Hematopoietic multipotent progenitor cell treated with erythropoietin and hydrocortisone succinate and interleukin-3 and kit ligand, for 6 days (in vitro differentiated cells): ENCODE data around the gene C1orf174.
A peak's percentile ranks its signal among the peaks of the same experiment; 100 is the strongest.
"Not testable (repeated sequence)": the region's sequence is repeated elsewhere in the genome, so short reads cannot be mapped to it uniquely, and the experiment has no call there.

Source experiments
- DNase-seq: peaks from one replicate; pipeline ENCODE4 v3.0.0-alpha.2; 2015

The C1orf174 gene

DNA sequence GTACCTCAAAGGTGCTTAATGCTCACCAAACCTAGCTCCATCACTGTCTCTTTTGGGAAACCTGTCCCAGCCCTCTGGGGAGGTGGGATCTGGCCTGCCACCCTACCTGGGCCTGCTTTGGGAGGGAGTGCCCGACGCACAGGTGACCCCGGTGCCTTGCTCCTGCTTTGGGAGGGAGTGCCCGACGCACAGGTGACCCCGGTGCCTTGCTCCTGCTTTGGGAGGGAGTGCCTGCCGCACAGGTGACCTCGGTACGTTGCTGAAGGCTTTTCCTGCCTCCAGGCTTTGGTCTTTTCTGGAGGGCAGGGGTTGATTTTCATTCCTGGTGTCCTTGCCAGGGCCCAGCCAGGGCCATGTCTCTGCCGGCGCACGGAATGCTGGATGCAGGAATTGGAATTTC, 25.2 kb upstream of the C1orf174 start:
- no peak for DNase-seq

DNA sequence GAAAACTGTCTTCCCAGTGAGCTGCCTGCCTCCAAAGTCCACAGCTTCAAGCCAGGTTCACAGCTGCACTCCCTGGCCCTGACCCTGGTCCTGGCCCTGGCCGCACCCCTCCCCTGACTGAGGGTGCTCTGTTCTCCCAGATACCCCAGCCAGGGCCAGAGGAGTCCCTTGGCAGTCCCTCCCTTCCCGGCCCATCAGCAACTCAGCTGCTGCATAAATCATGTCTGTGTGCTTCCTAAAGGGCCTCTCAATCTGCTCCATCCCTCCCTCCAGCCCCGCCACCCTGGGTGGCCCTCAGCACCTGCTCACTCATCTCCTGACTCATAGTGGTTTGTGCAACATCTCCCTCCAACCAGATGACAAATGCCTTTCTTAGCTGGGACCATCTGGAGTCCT, 24.8 kb upstream of the C1orf174 start:
- no peak for DNase-seq

DNA sequence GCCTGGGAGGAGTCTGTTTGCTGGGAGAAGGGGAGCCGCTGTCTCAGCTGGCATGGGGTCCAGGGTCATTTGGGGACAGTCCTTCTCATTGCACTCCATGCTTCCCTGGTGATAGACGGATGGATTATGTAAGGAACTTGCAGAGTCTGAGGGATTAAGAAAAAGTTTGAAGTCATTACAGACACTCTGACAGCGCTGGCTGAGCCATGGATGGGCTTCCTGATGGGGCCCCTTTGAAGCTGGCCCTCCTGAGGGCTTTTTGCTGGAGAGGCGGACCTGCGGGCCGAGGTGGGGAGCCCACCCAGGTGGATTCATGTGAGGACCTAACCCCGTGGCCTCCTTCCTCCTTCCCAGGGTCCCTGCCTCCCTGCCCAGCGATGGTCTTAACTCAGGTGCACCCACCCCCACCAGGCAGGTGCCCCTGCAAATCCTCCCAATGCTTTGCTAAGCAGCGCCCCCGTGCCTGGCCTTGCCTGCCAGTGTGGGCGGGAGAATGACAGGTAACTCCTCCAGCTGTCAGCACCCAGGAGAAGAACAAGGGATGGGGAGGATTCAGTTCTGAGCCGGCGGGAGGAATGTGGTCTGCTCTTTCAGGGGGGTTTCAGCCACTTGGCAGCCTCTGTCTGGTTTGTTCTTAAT, 24.2 kb upstream of the C1orf174 start:
- no peak for DNase-seq

DNA sequence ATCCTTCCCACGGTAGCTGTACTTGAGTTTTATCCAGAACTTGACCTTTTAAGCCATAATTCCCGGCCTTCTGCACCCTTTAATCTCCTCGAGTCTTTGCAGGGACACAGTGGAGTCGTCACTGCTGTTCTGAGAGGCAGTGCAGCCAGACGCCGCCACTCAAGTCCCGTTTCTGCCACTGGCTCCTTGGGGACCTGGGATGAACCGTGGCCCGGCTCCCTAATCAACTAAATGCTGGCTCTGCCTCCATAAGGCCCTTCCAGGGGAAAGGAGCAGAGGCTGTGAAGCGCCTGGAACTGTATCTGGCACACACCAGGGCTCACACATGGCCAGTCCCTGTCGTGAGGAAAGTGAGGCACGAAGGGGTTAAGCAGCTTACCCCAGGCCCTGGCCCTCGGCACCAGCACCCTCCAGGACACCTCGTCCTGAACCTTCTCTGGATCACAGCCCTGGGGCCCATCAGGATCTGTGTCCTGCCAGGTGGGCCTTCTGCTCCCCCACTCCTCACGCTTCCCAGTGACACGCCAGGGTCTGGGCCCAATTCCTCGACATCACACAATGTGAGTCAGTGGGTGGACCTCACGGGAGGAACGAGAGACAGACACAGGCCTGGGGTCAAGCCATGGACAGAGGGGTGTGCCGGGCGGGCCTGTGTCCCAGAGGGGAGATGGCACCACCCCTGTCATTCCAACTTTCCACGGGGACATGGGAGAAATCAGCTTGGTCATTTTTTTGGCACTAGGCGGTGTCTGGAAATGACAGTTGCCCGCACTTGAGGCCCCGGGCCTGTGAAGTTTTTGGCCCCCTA, 23.5 kb upstream of the C1orf174 start:
- no peak for DNase-seq

DNA sequence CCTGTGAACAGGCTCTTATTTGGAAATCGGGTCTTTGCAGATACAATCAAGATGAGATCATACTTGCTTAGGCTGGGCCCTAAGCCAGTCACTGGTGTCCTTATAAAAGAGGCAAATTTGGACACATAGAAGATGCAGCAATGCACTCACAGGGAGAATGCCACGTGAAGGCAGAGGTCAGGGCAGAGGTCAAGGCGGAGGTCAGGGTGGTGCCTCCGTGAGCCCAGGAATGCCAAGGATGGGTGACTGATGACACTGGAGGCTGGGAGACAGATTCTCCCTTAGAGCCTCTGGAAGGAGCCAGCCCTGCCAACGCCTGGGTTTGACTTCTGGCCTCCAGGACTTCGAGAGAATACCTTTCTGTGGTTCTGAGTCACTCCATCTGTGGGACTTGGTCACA, 22.8 kb upstream of the C1orf174 start:
- no peak for DNase-seq

DNA sequence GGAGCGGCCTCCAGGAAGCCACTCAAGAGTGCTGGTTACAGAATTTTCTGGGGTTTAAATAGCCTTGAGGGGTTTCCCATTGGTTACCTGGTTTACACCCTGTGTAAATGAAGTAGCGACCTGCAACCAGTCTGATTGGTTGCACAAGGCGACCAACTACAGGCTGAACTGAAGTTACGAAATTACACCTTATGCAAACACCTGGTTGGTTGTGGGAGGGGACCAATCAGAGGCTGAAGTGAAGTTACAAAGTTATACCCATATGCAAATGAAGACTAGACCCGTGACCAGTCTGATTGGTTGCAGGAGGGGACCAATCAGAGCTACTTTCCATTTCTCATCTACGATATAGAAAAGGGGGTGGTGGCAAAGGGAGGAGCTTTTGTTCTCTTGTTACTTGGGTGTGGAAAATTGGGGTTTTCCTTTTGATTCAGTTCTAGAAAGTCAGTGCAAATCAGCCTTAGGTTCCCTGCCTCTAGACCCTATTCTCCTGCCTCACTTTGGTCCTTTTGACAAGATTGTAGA, 22.2 kb upstream of the C1orf174 start:
- no peak for DNase-seq

DNA sequence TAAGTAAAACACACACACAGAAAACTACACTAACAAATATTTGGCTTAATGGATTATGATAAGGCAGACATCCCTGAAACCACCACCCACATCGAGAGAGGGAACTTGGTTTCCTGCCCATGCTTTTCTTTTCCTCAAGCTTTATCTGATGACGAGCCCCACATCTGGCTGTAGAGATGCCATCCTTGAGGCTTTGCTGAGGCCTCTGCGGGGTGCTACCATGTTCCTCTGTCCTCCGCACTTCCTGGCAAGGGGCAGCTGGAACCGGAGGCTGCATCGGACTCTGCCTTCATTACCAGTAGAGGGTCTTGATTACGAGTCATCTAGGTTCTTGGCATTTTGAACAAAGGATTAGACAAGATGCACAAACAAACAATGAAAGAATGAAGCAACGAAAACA, 21.7 kb upstream of the C1orf174 start:
- peak; percentile 16 for DNase-seq

DNA sequence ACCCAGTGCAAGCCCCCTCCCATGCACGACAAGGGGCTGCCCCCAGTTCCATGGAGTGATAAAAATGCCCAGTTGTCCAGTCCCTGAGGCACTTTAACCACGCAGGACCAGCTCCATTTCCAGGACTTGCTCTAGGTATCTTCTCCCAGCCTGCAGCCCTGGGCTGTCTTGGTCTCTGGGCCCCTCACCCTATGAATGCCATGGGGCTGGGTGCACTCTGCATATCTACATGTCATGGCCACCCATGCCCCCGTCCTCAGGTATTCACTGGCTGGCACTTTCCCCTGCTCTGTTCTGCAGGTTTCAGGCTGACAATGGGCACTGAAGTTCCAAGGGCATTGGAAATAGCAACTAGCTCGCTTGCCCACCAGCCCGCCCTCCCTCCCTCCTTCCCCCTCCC, 19.6 kb upstream of the C1orf174 start:
- no peak for DNase-seq

DNA sequence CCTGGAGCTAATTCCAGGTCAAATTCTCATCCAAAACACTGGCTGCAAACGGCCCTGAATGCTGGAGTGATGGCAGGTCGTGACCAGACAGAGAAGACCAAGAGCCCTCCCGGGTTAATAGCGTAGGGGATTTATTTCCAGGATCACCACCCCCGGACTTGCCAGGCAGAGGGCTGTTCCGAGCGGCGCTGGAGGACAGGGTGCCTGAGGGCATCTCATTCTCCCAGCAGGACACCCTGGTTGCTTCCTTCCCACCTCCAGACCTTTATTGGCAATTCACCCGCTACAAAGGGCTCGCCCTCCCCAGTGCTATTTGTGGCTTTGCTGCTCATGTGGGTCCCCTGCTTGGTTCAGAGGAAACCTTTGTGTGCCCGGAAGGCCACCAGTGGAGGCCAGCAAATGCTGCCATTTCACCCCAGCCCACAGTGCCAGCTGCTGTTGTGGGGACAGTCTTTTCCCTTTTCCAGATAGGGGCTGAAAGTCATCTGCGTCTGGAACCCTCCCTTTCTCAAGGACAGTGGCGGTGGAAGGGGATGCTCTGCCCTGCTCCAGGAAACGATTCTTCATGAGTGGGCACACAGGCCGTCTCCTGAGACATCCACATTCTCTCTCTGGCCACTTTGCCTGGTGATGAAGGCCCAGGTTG, 19.0 kb upstream of the C1orf174 start:
- no peak for DNase-seq

DNA sequence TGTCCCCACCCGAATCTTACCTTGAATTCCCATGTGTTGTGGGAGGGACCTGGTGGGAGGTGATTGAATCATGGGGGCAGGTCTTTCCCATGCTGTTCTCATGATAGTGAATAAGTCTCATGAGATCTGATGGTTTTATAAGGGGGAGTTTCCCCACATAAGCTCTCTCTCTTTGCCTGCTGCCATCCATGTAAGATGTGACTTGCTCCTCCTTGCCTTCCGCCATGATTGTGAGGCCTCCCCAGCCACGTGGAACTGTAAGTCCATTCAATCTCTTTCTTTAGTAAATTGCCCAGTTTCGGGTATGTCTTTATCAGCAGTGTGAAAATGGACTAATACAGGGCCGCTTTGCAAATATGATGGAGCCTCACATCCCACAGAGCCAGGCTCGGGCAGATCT, 18.3 kb upstream of the C1orf174 start:
- DNase-seq = not testable (repeated sequence)

DNA sequence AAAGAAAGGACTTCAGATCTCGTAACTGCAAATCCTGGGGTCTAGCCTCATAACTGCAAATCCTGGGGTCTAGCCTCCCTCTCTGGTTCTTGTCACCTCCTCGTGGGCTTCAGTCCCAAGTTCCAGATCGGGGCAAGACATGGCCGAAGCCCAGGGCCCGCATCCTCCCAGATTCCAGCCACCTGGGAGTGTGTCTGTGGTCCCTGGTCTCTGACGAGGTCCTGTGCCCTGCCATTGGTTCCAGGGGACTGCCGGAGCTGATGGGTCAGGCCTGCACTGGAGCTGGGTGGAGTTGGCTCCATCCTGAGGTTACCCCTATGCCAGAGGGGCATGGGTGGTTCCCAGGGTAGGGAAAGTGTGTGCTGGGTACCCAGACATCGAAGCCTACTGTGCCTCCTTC, 17.7 kb upstream of the C1orf174 start:
- no peak for DNase-seq

DNA sequence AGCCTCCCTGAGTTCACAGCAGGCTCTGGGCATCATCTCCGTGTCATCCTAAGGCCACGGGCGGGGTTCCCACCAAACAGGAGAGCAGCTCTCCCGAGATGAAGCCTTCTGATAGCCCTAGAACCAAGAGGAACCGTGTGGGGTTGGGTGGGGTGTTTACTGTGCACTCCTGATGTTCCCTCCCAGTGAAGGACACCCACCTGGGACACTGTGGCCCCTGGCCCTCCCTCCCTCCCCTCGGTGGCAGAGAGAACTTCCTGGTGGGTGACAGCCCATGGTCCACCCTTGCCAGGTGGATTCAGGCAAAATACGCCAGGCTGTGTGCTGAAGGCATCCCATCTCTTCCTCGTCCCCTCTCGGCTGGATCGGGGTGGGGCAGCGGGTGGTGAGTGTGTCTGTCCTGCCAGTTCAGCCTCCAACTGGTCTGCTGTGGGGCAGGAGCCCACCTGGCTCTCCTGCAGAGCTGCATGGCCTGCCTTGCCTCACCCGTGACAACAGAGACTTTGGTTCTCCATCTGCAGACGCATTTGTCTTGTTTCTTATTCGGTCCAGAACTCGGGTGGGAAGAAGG, 15.6 kb upstream of the C1orf174 start:
- DNase-seq = no peak

DNA sequence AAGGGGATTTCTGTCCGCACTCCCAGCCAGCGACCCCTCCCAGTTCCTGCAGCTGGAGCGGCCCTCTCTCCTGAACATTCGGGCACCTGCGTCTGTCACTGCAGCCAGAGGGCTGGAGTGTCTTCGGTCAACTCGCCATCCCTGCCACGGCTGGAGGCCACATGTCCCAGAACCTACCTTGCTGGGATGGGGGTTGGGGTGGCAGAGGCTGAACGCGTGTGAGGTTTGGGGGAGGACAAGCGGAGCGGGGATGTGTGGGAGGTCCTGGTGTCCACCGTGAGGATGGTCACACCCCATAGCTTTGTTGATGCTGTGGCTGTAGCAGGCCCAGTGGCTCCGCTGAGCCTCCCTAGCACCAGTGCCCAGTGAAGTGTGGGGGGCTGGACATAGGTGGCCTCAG, 14.8 kb upstream of the C1orf174 start:
- DNase-seq = no peak

DNA sequence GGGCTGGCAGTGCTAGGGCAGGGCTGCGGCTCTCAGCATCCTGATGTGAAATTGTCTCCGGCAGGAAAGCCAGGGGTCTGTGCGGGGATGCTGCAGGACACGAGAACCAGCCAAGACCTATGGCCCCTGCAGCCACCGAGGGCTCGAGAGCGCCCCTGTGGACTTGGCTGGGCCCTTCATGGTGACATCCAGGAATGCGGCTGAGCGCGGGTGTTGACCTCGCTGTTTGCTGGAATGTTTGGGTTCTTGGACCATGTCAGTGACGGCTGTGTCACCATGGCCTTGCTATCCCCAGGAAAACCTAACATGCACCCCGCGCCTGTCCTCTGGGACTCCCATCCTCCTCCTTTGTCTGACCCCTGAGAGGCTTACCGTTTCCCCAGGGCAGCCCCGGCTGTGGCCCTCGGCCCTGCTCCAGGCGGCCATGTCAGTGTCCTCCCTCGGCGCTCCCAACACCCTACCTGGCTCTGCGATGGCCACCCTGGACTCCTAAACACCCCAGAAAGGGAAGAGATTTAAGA, 14.3 kb upstream of the C1orf174 start:
- DNase-seq = no peak

DNA sequence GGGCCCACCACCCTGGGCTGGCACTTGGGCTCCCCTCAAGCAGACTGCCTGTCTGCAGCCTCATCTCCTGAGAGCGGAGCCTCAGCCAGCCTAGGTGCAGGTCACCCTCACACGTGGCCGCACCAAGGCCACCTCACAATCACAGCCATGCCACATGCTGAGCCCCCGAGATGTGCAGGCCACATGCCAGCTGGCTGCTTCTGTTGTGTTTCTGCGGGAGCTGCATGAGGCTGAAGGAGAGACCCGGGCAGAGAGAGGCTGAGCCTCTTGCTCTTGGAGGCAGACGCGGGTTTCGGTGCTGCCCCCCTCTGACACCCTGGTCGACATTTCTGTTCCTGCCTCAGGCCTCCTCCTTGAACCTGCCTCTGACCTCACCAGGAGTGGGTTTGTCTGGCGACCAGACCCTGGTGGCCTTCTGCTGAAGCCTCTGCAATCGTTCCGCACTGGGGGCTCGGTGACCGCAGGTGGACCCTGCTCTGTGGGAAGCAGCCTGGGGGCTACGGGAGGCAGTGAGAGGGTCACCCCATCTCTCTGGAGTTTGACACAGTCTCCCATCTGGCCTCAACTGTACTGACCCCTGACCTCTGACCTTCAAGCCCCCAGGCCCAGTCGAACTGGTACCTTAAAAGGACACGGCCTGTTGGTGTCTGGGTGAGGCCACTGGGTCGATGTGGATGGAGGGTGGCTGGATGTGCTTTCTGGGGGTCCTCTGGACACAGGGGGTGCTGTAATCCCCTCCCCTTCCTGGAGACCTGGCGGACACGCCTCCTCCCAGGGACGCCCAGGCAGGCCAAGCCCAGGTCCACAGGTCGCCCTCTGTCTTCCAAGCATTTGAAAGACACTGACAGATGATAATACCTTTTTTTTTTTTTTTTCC, 13.0 kb upstream of the C1orf174 start:
- DNase-seq = no peak

DNA sequence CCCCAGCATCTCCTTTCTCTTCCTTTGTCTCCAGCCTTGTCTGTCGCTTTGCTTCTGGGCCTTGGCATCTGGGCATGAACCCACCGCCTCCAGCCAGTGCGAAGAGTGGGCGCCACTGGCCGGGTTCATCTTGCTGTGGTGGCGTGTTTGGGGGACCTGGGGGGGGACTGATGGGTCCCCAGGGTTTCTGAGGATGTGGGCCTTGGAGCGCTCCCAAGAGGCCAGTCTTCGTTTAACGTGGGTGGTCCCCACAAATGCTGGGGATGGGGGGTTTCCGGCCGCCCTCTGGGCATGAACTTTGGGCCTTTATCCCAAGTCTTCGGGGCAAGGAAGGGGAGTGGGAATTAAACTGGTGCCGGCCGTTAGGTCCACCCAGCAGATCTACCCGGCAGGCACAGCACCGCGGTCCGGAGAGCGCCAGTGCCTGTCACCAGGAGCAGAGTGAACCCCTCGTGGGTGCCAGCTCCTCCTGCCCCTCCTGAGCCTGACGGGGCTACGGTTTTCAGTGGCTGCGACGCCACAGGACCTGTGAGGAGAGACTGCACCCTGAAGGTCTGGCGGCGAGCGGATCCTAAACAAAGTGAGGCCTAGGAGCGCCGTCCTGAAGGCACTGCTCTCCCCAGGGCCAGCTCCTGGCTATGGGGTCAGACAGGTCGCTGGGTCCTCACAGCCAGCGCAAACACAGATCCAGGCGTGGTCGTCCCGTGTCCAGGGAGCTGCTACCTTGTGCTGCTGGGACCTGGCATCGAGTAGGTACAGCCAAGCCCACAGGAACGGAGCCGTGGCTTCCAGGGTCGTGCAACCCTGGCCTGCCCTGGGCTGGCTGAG, 12.1 kb upstream of the C1orf174 start:
- no peak for DNase-seq

DNA sequence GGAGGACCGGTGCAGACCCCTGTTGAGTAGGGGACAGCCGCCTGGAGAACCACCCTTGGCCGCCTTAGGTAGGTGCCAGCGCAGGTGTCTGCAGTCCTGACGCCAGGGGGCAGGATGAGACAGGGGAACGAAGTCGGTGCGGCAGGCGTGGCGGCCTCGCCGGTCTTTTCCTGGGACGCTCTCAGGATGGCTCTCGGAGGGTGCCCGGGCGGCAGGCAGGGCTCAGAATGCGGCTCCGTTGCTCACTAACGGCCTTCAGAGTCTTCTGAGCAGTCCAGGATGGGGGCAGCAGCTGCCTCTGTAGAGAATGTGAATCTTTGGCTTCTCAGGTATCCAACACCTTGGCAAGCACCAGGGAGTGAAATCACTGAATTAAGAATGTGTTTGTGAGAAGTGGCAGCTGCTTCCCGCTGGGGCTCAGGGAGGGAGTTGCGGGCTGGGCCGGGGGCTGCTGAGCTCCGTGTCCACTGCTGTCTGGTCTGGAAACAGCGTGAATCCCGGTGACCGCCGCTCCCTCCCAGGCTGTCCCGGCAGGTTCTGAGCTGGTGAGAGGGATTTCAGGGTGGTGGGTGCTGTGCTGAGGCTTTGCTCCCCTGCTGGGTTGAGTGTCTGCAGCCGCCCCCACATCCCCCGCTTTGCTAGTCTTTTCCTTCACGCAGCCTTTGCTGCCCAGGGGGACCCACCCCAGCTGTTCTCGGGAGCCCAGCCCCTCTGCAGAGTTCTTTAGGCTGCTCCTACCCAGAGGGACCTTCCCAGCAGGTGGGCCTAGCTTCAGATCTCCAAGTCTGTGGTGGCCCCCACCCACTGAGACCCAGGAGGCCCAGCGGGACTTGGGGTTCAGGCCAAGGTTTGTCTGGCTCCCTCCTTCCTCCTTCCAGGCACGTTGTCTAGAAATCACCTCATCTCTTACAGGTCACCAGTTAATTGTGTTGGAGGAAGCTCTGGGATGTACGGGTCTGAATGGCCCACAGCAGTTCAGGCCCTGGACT, 11.1 kb upstream of the C1orf174 start:
- peak; percentile 86 for DNase-seq

DNA sequence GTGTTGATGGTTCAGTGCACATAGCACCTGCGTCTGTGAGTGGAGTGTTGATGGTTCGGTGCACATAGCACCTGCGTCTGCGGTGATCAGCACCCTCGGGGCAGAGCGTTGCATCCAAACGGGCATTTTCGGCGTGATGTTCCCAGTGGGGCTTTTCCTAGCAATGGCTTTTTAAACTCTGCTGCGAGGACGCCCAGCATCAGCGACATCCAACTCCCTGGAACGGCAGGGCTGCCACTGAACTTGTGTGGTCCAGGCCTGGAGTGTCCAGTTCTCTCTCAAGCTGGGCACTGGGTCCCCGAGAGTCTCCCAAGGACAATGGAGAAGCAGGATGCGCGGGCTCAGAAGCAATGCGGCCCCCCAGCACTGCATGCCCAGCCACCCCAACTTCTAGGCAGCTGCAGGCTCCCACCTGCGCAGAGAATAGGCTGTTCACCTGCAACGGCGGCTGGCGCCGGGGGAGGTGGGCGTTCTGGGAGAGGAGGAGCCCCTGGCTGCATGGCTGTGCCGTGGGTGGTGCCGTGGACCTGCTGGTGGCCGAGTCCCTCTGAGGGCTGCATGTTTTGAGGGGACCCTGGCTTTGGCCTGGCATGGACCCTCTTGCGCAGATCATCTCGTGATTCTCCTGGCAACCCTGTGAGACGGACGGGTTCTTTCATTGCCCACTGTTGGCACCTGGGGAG, 10.1 kb upstream of the C1orf174 start:
- no peak for DNase-seq

DNA sequence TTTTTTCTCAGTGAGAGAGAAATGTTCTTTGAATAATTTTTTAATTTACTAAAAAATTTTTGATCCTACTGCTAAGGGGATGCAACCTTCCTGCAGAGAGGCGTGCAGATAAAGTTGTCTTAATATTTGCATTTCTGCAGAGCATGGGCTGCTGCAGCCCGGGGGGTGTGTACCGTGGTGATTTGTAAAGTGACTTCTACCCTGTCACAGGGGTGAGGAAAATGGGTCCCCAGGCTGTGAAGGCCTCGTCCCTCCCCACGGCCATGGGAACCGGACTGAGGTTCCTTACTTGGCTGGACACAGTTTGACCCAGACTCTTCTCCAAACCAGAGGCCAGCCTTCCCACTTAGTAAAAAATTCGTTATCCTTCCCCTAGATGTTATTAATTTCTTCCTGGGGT, 9.5 kb upstream of the C1orf174 start:
- no peak for DNase-seq
